ENCODE data around the gene ZKSCAN8.
"Not testable (repeated sequence)": the region's sequence is repeated elsewhere in the genome, so short reads cannot be mapped to it uniquely, and the experiment has no call there.

ZKSCAN8 gene

DNA sequence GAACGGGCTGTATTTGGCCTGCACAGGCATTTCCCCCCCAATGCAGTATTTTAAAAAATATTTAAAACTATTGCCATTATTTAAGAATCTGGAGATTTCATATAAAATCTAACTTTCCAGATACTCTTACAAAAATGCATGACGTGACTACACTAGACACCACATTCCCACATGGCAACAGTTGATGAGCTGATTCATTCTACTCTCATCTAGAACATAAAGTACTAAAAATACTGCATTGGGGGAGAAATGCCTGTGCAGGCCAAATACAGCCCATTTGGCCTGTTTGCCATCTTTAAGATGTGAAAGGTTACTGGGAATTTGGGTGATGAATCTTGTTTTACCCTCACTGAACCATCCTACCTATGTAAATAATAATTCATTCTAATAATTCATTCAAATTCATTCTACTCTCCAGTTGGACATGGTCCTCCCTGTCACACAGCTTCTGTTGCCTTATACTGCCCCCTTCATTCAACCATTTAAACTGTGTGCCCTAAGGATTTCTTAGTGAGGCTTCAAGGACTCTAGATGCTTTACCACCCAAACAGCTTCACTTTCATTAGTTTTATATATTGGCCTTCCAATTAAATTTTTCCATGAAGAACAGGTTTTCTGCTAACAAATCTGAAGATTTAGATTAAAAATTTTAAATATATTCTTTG, 24.2 kb upstream of the ZKSCAN8 start:
- TF ChIP-seq, protein P1, sequence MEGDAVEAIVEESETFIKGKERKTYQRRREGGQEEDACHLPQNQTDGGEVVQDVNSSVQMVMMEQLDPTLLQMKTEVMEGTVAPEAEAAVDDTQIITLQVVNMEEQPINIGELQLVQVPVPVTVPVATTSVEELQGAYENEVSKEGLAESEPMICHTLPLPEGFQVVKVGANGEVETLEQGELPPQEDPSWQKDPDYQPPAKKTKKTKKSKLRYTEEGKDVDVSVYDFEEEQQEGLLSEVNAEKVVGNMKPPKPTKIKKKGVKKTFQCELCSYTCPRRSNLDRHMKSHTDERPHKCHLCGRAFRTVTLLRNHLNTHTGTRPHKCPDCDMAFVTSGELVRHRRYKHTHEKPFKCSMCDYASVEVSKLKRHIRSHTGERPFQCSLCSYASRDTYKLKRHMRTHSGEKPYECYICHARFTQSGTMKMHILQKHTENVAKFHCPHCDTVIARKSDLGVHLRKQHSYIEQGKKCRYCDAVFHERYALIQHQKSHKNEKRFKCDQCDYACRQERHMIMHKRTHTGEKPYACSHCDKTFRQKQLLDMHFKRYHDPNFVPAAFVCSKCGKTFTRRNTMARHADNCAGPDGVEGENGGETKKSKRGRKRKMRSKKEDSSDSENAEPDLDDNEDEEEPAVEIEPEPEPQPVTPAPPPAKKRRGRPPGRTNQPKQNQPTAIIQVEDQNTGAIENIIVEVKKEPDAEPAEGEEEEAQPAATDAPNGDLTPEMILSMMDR (IDR thresholded peaks at IDR 0.05; ENCODE audit: extremely low read depth, missing control alignments), result no peak
- no peak for DNase-seq (ENCODE audit: low spot score)

DNA sequence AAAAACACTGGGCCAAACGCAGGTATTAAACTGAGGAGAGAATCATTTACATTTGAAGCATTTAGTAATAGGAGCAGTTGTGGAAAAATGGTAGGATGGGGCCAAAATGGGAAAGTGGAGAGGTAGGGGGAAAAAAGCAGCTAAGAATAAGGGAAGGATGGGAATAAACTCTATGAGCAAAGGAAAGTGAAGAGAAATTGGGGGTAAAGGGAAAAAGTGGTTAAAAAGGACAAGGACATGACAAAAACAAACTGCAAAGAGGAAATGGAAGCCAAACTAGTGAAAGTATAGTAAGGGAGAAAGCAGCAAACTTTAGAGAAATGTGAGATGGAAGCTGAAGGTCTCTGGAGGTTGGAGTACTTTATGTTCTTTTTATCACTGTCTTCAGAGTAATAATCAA, 23.5 kb upstream of the ZKSCAN8 start:
- TF ChIP-seq, protein P1 (IDR thresholded peaks at IDR 0.05; ENCODE audit: extremely low read depth, missing control alignments), result no peak
- no peak for DNase-seq (ENCODE audit: low spot score)

DNA sequence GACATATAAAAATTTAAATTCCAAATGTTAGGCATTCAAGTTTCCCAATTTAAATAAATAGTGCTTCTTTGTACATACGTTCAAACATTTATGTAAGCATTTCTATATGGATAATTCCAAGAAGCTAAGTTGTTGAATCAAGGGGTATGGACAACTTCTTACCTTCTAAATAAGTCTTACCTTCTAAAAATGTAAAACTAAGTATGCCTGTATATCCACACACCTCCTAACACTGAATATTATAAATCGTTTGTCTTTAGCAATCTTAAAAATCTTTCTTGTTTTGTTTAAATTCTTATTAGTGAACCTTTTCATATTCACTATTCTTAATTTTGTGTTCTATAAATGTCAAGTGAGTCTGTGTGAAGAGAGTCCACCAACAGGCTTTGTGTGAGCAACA, 19.8 kb upstream of the ZKSCAN8 start:
- no peak for DNase-seq (ENCODE audit: low spot score)
- TF ChIP-seq, protein P1 (IDR thresholded peaks at IDR 0.05; ENCODE audit: extremely low read depth, missing control alignments), result no peak

DNA sequence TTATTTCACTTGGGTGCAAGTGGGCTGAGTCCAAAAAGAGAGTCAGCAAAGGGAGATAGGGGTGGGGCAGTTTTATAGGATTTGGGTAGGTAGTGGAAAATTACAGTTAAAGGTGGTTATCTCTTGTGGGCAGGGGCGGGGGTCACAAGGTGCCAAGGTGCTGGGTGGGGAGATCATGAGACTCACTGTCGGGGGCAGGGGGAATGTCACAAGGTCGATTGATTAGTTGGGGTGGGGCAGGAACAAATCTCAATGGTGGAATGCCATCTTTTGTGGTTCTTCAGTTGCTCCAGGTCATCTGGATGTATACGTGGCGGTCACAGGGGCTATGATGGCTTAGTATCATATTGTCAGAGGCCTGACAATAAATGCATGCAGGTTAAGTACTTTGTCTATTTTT, 19.4 kb upstream of the ZKSCAN8 start:
- not testable (repeated sequence) for DNase-seq (ENCODE audit: low spot score)

DNA sequence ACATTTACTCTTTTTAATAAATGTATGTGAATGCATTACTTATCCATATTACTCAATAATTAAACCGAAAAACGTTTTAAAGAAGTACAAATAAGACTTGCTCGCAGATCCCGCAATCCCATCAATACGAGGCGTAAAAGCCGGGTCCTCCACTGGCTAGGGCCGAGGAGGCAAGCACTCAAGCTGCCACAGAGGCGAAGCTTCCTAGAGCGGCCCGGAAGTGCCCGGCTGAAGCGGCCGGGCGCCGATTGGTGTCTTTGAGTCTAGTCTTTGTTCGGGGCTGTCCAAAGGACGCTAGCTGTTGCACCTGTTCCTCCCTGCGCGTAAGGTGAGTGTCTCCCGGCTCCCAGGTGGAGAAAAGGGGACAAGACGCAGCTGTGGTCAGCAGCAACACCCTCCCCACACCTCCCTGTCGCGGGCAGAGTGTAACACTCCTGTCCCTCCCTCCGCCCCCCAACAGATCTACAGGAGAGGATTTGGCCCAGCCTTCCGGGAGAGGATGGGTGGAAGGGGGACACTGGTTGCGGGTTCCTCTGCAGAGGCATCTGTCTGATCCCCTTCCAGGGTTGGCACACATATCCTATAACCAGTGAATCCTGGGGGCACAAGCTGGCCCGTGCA, 17.2 kb upstream of the ZKSCAN8 start, which contains the start of gene ZSCAN16:
TSS of gene ZSCAN16 (plus strand) at position 260 of the 621 bp plus-strand sequence. CDS start 835 bp downstream, outside the sequence.
- TF ChIP-seq, protein P1 (IDR thresholded peaks at IDR 0.05; ENCODE audit: extremely low read depth, missing control alignments), result no peak
- peak; percentile 76 for DNase-seq (ENCODE audit: low spot score)

DNA sequence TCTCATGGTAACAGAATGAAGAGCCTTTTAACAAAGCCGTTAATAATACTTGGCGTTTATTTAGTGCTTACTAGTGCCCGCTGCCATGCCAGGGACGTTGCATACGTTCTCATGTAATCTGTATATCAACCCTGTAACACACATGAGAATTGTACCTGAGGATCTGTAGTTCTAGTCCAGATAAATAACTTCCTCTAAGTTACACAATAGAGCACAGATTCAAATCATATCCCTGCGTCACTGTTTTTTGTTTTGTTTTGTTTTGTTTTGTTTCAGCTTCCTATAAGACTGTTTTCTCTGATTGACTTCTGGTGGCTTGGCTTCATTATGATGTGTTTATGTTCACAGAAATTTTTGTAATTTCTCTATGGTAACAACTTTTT, 16.7 kb upstream of the ZKSCAN8 start:
- DNase-seq (ENCODE audit: low spot score), result no peak
- TF ChIP-seq, protein P1 (IDR thresholded peaks at IDR 0.05; ENCODE audit: extremely low read depth, missing control alignments), result no peak

DNA sequence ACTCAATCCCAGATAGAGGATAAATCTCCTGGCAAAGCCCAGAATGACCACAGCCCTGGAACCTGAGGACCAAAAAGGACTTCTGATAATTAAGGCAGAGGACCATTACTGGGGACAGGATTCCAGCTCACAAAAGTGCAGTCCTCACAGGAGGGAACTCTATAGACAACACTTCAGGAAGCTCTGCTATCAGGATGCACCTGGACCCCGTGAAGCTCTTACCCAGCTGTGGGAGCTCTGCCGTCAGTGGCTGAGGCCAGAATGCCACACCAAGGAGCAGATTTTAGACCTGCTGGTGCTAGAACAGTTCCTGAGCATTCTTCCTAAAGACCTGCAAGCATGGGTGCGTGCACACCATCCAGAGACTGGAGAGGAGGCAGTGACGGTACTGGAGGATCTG, 16.3 kb upstream of the ZKSCAN8 start:
- TF ChIP-seq, protein P1 (IDR thresholded peaks at IDR 0.05; ENCODE audit: extremely low read depth, missing control alignments), result no peak
- DNase-seq (ENCODE audit: low spot score), result no peak

DNA sequence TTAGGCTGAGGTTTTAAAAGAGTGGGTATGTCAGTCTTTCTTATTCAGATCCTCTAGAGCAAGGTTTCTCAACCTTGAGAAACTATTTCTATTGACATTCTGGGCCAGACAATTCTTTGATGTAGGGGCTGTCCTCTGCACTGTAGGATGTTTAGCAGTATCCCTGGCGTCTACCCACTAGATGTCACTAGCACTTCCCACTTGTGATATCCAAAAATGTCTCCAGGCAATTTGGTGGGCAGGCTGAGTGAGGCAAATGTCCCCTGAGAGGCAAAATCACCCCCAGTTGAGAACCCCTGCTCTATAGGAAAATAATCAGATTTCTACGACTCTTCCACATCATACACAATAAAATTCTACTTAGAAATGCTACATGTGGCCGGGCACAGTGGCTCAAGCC, 7.7 kb upstream of the ZKSCAN8 start:
- no peak for DNase-seq (ENCODE audit: low spot score)
- TF ChIP-seq, protein P1 (IDR thresholded peaks at IDR 0.05; ENCODE audit: extremely low read depth, missing control alignments), result peak; percentile 33

Measured in GM20000 (cell line).